Posterior vena cava (tissue), 2 donors: ENCODE results near the gene GALNT2. TPM values are rescaled to one million over a fixed set of nuclear protein-coding genes. Genes with fewer than 3 reads are reported as not detected.

Experiments
- DNase-seq: peaks from one replicate; pipeline ENCODE4 v3.0.0-alpha.2; 2020; ENCODE audit warnings: low spot score
- intact Hi-C, 2 donors: fragments of 100-400 bp; cut with DNase I; formaldehyde crosslinking; loops; one replicate each; pipeline versions ENCODE4 v1.14.1 to v1.14.2; 2022 to 2023
- total RNA-seq, 2 donors: library from RNA; stranded (reverse); fragmentation: NEBNext Ultra II Directional; extraction: Animal tissue kit (Norgen Biotek cat#: 25700); gene quantifications; one replicate each; pipeline ENCODE4 v1.2.1, GENCODE V29; 2021
- donor health status: DM: yes; HTN: yes; CAD: no.
- donor health status: DM: yes; HTN: yes; CAD: no.

GALNT2 gene
- total RNA-seq, 2 donors from 2014 or later, result 72.6 to 79.6 TPM

DNA sequence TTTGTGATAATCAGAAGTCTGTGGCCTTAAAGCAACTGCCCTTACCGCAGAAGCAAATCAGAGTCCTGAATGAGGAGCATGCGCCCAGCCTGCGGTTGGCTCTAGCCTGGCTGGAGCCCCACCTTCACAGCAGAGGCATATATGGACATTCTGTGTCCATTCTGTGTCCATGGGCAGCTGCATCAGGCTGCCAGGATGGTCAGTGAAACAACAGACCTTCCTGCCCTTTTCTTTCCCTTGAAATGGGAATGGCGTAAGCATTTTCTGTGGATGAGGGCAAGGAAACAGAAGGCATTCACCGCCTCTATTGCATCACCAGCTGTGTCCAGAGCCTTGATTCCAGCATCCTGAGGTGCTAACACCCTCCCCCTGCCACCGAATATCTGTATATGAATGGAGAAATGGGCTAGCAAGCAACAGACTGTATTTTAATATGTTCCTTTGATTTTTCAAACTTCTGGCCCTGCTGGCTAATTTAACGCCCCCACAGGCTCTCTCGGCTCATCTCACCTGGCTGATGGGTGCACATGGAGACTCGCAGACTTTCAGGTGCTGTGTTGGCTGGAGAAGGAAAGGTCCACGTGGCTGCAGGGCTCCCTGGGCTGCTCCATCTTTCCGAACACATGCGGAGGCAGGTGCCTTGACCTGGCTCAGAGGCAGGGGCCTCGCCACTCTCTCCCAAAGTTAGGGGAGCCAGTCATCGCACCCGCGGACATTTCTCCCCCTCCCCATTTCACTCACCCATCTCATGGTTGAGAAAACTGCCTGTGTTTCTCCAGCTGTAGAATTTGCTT is 159.2 kb downstream of the GALNT2 start:
- intact Hi-C loops, result no loop called here
- no peak for DNase-seq

DNA sequence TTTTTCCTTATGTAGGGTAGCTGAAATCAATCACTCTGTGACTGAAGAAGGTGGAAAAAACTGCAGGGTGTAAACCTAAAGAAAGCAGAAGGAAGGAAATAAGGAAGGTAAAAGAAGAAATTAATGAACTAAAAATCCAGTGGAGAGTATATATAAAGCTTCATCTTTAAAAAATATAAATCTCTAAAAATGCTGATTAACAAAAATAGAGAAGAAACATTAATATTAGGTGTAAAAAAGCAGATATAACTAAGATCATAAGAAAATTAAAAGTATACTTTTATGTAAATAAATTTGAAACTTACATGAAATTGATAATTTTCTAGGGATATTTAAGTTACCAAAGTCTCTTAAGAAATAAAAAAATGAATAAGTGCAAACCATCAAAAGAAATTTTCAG is 159.8 kb downstream of the GALNT2 start:
- intact Hi-C loops, result no loop called here
- DNase-seq, result no peak

DNA sequence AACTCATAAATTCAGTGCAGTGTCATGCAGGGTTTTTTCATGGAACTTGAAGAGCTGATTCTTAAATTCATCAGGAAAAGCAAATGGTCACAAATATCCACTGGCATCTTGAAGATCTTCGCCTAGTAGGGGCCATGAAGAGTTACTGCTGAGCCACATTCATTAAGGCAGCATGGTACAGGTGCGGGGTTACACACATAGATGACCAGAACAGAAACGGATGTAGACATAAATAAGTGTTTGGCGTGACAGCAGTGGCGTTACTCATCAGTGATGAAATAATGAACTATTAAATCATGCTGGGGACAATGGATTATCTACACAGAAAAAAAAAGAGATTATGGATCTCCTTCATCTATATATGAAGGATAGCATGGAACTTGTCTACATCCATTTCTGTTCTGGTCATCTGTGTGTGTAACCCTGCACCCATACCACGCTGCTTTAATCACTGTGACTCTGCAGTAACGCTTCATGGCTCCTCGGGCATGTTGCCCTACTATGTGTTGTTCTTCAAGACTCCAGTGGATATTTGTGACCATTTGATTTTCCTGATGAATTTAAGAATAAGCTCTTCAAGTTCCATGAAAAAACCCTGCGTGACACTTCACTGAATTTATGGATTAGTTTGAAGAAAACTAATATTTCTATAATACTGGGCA is 161.3 kb downstream of the GALNT2 start:
- no peak for DNase-seq
- intact Hi-C loops, result no loop called here

DNA sequence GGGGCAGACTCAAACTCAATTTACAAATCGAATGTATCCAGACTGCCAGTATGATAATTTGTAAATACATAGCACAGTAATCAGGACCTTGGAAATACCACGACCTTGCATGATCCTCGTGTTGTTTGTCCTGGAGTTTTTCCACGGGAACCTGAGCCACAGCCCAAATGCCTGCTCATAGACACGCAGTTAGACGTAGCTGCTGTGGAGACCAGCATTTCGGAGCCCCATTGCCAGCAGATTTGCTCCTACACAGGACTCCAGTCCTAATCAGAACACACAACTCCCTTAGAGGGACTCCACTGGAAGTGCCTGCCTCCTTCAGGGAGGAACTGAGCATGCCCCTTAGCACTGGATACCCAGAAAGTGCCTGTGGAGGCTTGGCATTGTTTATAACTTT is 163.2 kb downstream of the GALNT2 start:
- intact Hi-C loops, result no loop called here
- no peak for DNase-seq

DNA sequence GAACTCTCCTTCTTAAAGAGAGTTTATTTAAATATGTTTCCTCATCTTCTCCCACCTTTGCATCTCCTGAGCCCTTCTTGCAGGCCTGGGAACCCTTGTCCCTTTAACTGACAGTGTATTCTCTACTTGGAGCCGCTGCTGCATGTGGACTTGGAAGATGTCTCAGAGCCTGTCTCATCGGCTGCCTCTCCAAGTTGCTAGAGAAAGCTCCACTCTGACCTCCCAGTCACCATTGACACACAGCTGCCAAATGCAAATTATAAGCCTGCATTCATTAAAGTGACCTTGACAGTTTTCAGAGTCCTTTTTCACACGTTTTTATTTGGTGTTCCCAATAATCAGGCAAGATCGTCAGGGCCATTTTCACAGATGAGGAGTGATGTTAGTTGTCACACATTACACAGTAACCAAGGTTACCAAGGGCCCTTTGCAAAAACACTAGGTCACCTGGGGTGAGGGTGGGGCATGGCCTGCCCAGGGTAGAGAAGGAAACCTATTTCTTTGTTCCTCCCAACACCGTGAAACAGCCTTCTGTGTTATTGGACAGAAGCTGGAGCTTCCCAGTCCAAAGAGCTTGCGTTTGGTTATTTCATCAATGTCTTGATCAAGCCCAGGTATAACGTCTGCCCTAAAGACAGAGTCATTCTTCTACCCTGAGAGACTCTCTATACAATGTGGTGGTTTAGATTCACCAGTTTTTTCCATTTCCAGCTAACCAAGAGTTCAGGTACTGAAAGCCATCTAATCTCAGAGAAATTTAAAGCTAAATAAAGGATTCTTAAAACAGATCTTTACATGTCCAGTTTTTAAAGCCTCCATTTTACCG is 164.1 kb downstream of the GALNT2 start:
- intact Hi-C loops, result no loop called here
- no peak for DNase-seq

DNA sequence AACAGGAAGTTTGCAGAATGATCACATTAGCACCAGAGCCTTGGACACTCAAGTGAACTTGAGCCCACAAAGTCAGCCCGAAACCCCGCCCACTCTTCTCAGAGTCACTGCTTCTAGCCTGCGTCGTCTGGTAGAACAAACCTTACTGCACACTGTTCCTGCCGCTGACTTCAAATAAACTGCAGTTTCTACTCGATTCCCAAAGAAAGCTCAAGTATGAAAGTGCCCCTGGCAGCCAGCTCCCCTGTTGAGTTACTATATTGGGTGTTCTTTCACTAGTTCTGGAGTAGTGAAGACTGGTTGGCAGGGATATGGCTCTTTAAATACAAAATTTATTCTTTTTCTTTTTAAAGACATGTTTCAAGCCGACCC is 164.7 kb downstream of the GALNT2 start:
- intact Hi-C loops, result no loop called here
- DNase-seq, result peak; percentile 88

DNA sequence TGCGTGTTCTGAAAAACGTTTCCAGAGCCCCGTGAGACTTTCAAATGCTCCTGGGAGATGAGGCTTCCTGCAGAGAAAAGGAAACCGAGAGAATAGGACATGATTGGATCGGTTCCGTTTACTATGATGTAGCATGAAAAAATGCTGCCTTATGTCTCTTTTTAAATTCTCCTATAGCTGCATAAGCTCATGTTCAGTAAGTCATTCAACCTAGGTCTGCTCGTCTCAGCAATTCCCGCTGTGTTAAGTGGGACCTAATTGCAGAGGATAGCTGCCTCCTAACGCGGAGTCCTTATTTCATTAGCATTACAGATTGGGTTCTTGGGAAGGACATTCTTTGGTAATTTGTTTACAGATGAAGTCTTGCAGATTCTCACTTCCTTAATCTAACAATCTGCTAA is 165.3 kb downstream of the GALNT2 start:
- intact Hi-C loops, result no loop called here
- no peak for DNase-seq

DNA sequence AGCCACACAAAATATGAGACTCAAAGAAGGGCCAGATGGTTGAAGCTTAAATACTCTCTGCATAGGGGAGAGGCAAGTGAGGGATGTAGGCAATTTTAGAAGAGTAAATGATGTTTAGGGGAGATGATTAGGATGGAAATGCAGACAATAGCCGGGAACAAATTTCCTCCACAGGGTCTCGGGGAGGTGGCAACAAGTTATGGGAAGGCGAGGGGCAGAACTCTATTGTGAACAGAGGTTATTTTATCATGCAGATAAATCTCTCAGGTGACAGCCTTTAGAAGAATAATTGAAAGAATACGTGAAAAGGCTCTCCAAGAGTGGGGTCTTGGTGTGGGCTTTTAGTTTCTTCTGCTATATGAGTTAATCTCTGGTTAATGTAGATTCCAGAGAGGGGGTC is 166.7 kb downstream of the GALNT2 start:
- intact Hi-C loops, result no loop called here
- no peak for DNase-seq

DNA sequence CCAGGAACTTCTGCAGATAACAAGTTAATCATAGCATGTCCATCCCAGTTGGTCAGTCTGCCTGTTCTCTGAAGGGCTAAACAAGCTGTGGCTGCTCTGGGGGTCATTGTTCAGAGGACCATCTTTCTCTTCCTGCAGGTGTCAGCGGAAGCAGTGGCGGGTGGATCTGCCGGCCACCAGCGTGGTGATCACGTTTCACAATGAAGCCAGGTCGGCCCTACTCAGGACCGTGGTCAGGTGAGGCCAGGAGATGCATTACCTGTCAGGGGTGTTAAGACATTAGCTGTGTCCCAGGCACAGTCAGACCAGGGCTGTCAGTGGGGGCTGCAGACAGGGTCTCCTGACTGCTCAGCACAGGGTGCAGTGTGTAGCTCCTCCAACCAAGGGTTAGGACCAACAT is 168.8 kb downstream of the GALNT2 start:
- intact Hi-C loops, result no loop called here
- no peak for DNase-seq

DNA sequence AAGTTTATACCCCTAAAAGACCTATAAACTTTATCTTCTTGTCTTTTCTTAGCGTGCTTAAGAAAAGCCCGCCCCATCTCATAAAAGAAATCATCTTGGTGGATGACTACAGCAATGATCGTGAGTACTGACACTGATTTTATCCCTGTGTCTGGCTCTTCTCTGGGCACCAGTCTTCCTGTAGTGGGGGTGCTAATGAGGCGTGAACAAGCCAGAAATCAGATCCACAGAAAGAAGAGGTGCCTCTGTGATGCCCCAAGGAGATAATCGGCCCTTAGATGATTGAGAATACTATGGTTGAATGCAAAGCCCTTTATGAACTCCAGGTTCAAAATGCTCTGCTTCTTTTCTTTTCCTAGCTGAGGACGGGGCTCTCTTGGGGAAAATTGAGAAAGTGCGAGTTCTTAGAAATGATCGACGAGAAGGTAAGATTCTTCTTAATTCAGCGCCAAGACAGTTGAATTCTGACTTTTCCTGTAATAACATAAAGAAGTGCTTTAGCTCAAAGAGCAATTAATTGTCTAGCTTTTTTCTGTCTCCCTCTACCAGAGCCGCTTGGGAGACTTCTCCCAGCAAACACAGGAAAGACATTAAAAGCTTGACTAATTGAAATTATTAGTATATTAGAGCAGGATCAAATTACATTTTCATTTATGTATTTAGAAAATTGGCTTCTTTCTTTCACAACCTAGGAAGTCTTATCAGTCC is 169.4 kb downstream of the GALNT2 start:
- intact Hi-C loops, result no loop called here
- no peak for DNase-seq

DNA sequence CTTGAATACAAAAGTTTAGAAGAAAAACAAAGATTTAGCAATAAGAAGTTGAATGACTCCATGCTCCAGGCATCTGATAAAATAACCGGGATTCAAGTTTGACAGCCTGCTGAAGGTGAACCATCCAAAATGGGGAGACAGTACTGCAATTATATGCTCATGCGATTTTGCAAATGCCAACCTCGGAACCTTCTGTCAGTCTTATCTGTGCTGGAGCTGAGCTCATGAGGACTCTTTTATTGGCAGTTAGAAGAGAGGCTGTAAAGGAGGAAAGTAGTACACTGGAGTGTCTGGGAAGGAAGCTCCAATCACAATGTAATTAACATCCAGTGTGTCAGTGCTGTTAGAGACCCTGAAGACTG is 170.0 kb downstream of the GALNT2 start:
- no peak for DNase-seq
- intact Hi-C loops, result no loop called here

DNA sequence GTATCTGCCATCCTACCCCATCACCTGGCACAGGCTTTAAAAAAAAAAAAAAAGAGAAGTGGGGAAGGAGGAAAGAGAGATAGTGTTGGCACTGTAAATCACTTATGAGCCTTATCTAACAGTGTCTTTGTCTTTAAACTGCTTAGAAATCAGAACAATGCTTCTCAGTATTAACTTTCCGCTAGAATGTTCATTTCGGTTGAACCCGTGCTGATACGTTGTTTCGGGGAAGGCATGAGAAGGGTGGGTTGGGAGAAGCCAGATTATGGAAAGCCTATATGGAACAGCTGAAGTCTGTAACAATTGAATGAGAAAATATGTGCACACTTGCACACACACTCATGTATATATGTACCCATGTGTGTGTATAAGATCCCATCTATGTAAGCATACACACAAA is 170.8 kb downstream of the GALNT2 start:
- intact Hi-C loops, result no loop called here
- no peak for DNase-seq

DNA sequence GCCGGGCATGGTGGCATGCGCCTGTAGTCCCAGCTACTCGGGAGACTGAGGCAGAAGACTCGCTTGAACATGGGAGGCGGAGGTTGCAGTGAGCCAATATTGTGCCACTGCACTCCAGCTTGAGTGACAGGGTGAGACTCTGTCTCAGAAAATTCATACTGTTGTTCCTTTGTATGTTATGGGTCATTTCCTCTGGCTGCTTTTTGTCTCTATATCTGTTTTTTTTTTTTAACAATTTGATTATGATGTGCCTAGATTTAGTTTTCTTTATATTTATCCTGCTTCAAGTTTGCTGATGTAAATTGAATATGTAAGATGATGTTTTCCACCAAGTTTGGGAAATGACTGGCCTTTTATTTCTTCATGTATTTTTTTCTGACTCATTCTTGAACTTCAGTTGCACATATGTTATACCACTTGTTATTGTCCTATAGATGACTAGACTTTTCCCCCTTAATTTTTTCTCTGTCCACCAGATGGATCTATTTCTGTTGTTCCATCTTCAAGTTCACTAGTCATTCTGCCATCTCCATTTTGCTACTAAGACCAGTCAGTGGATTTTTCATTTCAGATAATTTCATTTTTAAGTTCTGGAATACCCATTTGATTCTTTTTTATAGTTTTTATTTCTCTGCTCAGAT is 173.5 kb downstream of the GALNT2 start:
- intact Hi-C loops, result no loop called here
- DNase-seq, result no peak

DNA sequence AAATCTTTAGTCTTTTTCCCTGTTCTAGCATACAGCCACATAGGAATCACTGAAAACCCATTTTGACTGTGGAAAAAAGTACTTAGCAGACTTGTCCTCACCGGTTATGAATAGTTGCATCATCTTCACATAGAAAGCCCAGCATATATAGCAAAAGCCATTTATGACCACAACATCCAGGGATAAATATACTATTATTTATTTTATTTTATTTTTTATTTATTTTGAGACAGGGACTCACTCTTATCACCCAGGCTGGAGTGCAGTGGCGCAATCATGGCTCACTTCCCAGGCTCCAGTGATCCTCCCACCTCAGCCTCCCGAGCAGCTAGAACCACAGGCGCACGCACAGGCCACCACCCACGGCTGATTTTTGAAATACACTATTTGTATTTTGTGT is 175.3 kb downstream of the GALNT2 start:
- DNase-seq, result no peak
- intact Hi-C loops, result no loop called here

DNA sequence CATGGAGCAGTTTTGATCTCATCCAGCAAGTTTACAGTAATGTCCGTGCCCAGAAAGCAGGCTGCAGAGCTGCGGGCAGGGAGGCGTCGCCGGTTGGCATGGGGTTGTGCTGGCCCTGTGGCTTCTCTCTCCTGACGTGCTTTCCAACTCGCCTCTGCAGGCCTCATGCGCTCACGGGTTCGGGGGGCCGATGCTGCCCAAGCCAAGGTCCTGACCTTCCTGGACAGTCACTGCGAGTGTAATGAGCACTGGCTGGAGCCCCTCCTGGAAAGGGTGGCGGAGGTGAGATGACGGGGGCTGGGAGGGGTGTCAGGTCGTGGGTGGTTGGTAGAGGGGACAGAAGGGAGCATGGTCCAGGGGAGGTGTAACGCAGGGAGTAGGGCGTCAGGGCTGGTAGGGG is 176.1 kb downstream of the GALNT2 start:
- intact Hi-C loops, result no loop called here
- no peak for DNase-seq

DNA sequence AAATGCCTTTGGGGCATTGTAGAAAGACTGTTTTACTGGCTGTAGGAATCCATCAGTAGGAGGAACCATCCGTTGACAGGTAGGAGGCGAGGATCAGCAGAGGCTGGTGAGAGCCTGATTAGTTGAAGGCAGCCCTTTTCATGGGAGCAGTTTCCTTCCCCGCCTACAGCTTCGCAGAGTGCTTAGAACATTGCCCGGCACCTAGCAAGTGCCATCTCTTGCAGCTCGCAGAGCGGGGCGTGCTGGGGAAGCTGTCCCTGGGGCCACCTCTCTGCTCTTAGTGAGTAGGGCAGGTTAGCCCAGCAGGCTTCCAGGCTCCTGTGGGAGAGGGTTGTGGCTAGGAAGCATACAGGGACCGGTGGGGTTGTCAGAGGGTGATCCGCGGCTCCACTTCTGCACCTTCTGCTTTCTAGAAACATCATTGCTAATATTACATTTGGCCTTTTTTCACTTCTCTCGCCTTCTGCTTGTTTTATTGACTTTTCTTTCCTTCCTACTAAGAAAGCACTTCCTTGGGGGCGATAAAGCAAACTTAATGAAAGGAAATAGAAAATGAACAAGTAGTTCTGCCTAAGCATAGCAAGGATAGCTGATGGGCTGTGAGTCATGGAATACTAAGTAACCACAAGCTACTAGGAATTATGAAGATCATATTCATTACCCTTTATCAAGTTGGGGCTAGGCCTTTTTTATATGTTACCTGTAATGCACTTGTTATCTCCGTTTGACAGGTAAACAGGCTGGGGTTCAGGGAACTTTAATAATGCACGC is 176.7 kb downstream of the GALNT2 start:
- DNase-seq, result no peak
- intact Hi-C loops, result no loop called here

DNA sequence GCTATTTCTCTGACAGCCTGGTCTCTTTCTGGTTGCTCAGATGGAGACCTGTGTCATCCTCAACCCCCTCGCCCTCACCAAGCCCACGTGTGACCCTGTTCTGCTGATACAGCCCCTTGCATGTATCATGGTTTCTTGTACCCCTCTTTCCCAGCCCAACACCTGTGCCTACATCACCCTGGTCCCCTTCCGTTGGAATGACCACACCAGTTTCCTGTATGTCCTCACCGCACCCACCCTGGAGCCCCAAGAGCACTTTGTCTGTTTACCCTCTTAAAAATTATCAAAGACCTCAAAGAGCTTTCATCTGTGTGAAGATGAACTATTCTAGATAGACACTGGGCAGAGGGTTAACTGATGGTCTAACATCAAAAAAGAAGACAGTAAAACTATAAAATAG is 179.5 kb downstream of the GALNT2 start:
- intact Hi-C loops, result no loop called here
- DNase-seq, result no peak

DNA sequence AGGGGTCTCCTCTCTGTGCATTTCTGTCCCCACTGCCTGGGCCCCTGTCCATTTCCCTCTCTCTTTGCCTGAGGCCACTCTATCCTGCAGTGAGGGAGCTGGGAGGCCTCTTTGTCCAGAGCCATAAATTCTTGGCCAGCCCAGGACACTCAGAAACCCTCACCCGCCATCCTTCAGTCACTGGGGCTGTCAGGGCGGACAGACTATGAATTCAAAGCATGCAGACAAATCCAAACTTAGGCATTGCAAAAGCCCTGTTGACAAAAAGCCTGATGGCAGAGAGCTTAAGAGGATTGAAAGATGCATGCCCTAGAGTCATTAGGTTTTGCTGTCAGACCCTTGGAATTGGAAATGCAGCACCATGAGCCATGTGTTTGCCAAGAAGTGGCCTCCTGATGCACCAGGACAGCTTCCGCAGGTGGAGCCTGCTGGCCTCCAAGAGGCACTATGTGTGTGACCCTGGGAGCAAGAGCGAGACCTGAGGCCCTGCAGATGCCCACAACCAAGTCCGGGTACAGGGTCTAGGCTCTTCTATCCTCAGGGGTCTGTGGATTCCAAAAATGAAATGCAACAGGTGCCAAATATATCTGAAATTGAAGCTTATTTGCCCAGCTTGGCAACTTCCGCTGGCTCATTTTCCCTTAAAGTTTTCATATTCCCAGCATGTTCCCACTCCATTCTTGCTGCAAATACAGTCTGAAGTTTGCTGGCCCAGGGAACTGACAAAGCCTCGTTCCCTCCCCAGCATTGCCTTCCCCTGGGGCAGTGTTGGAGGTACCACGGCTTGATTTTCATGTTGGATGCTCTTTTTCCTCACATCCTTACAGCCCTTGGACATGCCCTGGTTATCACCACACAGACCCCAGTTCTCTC is 181.2 kb downstream of the GALNT2 start:
- no peak for DNase-seq
- intact Hi-C loops, result no loop called here
